ENCODE results near the gene RETN.

Gene RETN

DNA sequence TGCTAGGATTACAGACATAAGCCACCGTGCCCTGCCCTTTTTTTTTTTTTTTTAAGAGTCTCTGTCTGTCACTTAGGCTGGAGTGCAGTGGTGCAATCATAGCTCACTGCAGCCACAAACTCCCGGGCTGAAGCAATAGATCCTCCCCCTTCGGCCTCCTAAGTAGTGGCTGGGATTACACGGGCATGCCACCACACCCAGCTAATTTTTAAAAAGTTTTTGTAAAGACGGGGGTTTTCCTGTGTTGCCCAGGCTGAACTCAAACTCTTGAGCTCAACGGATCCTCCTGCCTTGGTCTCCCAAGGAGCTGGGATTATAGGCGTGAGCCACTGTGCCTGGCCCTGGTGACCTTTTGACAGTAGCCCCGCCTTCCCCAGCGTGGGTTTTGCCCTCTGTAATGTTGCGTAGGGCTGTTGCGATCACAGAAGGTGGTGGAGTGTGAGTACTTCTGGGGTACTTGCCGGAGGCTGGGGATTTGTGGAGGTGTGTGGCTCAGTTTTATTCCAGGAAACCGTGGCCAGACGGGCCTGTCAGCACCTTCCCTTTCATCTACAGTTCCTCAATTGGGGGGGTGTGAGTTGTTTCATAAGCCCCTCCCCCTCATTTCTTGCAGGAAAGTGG, 11.6 kb upstream of the RETN start:
- Histone ChIP-seq H4K20me1 (ENCODE audit: insufficient read depth, low read length, poor library complexity, severe bottlenecking) (no peaks in the 10 kb centered on the region), H3K36me3 (ENCODE audit: insufficient read depth, low read length) (no peaks in the 10 kb centered on the region), H2AFZ (ENCODE audit: low read length) (peak overlapping the region; percentile 83; the same call in 1 of the 2 replicates), H3K4me2 (ENCODE audit: low read depth, low read length, poor library complexity, severe bottlenecking) (no peak overlapping the region), H3K27me3 (ENCODE audit: insufficient read depth, low read length, poor library complexity, severe bottlenecking) (no peaks in the 10 kb centered on the region), H3F3A (ENCODE audit: low read depth) (no peaks in the 10 kb centered on the region), H3K9ac (ENCODE audit: low read depth, low read length, poor library complexity, severe bottlenecking) (no peak overlapping the region), H3K9me3 (ENCODE audit: insufficient read depth, low read depth, low read length) (no peaks in the 10 kb centered on the region), H3K79me2 (ENCODE audit: insufficient read depth, low read length) (no peaks in the 10 kb centered on the region), H3K4me1 (ENCODE audit: insufficient read depth, low read length, poor library complexity, severe bottlenecking) (peaks cover 2% of the 10 kb centered on the region), H3K4me3 (ENCODE audit: low read length, poor library complexity, severe bottlenecking) (no peak overlapping the region), H3K9me2 (replicated peaks; ENCODE audit: low read depth, low read length) (no peaks in the 10 kb centered on the region)
- TF ChIP-seq EZH2phosphoT487 (IDR thresholded peaks at IDR 0.05; ENCODE audit: borderline replicate concordance) = no peak
- TF ChIP-seq, protein P1, sequence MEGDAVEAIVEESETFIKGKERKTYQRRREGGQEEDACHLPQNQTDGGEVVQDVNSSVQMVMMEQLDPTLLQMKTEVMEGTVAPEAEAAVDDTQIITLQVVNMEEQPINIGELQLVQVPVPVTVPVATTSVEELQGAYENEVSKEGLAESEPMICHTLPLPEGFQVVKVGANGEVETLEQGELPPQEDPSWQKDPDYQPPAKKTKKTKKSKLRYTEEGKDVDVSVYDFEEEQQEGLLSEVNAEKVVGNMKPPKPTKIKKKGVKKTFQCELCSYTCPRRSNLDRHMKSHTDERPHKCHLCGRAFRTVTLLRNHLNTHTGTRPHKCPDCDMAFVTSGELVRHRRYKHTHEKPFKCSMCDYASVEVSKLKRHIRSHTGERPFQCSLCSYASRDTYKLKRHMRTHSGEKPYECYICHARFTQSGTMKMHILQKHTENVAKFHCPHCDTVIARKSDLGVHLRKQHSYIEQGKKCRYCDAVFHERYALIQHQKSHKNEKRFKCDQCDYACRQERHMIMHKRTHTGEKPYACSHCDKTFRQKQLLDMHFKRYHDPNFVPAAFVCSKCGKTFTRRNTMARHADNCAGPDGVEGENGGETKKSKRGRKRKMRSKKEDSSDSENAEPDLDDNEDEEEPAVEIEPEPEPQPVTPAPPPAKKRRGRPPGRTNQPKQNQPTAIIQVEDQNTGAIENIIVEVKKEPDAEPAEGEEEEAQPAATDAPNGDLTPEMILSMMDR (conservative IDR thresholded peaks at IDR 0.05; ENCODE audit: low read length) = no peak

DNA sequence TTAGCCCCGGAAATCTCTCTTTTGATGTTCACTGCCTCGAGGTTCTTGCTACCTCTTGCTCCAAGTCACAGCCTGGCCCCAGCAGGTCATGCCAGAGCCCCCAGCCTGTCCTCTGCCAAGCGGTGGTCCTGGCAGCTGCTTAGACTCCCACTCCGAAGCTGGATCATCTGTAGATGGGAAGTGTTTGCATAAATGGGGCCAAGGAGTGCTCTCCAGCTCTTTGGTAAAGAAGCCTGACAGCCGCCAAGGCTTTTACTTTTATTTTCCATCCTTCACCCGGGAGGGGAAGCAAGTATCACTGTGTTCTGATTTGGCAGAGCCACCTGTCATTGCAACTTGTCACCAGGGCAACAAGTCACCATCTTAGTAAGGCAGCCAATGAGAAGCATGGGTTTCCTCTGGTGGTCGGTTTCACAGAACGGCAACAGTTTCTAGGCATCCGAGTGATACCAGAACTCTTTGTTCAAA, 10.6 kb upstream of the RETN start:
- H3K9me2 ChIP-seq (replicated peaks; ENCODE audit: low read depth, low read length) = no peaks in the 10 kb centered on the region
- no peak overlapping the region for H2AFZ ChIP-seq (ENCODE audit: low read length)
- H3K4me1 ChIP-seq (ENCODE audit: insufficient read depth, low read length, poor library complexity, severe bottlenecking) = no peaks in the 10 kb centered on the region
- TF ChIP-seq, protein P1 (conservative IDR thresholded peaks at IDR 0.05; ENCODE audit: low read length) = no peak
- no peak for TF ChIP-seq EZH2phosphoT487 (IDR thresholded peaks at IDR 0.05; ENCODE audit: borderline replicate concordance)
- no peaks in the 10 kb centered on the region for H3K36me3 ChIP-seq (ENCODE audit: insufficient read depth, low read length)
- no peaks in the 10 kb centered on the region for H4K20me1 ChIP-seq (ENCODE audit: insufficient read depth, low read length, poor library complexity, severe bottlenecking)
- H3F3A ChIP-seq (ENCODE audit: low read depth) = no peaks in the 10 kb centered on the region
- no peak overlapping the region for H3K4me3 ChIP-seq (ENCODE audit: low read length, poor library complexity, severe bottlenecking)
- no peaks in the 10 kb centered on the region for H3K27me3 ChIP-seq (ENCODE audit: insufficient read depth, low read length, poor library complexity, severe bottlenecking)
- no peaks in the 10 kb centered on the region for H3K9me3 ChIP-seq (ENCODE audit: insufficient read depth, low read depth, low read length)
- H3K4me2 ChIP-seq (ENCODE audit: low read depth, low read length, poor library complexity, severe bottlenecking) = no peak overlapping the region
- H3K79me2 ChIP-seq (ENCODE audit: insufficient read depth, low read length) = no peaks in the 10 kb centered on the region
- no peak overlapping the region for H3K9ac ChIP-seq (ENCODE audit: low read depth, low read length, poor library complexity, severe bottlenecking)

DNA sequence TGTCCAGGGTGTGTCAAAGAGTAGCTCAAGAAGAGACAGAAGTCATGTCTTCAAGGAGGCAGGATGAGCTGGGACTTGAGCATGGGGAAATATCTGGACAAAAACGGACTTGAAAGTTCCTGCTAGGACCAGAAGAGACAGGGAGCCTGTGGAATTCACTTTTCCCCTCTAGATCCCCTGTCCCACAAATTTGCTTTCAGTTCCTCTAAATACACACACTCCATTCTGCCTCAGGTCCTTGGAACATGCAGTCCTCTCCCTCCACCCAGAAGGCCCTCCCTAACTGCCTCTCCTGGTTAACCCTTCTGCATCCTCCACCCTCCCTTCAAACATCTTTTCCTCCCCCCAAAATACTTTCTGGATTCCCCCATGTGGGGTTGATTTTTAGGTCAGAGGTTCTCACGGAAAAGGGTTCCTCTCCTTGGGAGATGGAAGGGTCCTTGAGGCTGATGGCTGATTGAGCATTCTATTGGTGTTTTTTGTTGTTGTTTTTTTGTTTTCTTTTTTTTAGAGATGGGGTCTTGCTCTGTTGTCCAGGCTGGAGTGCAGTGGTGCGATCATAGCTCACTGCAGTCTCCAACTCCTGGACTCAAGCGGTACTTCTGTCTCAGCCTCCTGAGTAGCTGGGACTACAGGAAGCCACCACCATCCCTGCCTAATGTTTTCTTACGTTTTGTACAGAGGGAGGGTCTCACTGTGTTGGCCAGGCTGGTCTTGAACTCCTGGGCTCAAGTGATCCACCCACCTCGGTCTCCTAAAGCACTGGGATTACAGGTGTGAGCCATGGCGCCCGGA, 6.9 kb upstream of the RETN start:
- no peak overlapping the region for H2AFZ ChIP-seq (ENCODE audit: low read length)
- no peaks in the 10 kb centered on the region for H3K9me2 ChIP-seq (replicated peaks; ENCODE audit: low read depth, low read length)
- no peaks in the 10 kb centered on the region for H4K20me1 ChIP-seq (ENCODE audit: insufficient read depth, low read length, poor library complexity, severe bottlenecking)
- no peak overlapping the region for H3K9ac ChIP-seq (ENCODE audit: low read depth, low read length, poor library complexity, severe bottlenecking)
- no peaks in the 10 kb centered on the region for H3K9me3 ChIP-seq (ENCODE audit: insufficient read depth, low read depth, low read length)
- no peaks in the 10 kb centered on the region for H3F3A ChIP-seq (ENCODE audit: low read depth)
- TF ChIP-seq EZH2phosphoT487 (IDR thresholded peaks at IDR 0.05; ENCODE audit: borderline replicate concordance) = no peak
- TF ChIP-seq, protein P1 (conservative IDR thresholded peaks at IDR 0.05; ENCODE audit: low read length) = no peak
- no peak overlapping the region for H3K4me3 ChIP-seq (ENCODE audit: low read length, poor library complexity, severe bottlenecking)
- no peaks in the 10 kb centered on the region for H3K27me3 ChIP-seq (ENCODE audit: insufficient read depth, low read length, poor library complexity, severe bottlenecking)
- no peaks in the 10 kb centered on the region for H3K4me1 ChIP-seq (ENCODE audit: insufficient read depth, low read length, poor library complexity, severe bottlenecking)
- no peaks in the 10 kb centered on the region for H3K79me2 ChIP-seq (ENCODE audit: insufficient read depth, low read length)
- H3K4me2 ChIP-seq (ENCODE audit: low read depth, low read length, poor library complexity, severe bottlenecking) = no peak overlapping the region
- no peaks in the 10 kb centered on the region for H3K36me3 ChIP-seq (ENCODE audit: insufficient read depth, low read length)

All from Loucy (cell line).